Stimulated activated CD8-positive, alpha-beta memory T cell treated with anti-CD3 and anti-CD28 coated beads, Interleukin-2, amount 100 ng/mL, for 1 hour (primary cell): ENCODE measurements around the gene HAVCR1.
"Not testable (repeated sequence)": the region's sequence is repeated elsewhere in the genome, so short reads cannot be mapped to it uniquely, and the experiment has no call there.

Experiments used
- DNase-seq, 2 donors: peaks; one replicate each; pipeline ENCODE4 v3.0.0-alpha.2; 2020; ENCODE audit warnings: low read depth in 2 of 2

The HAVCR1 gene

GRCh38 chr5:157059093-157059539 lies at the start of gene HAVCR1:
Gene HAVCR1, minus strand, starts transcription at chr5:157059116. Its CDS starts 1,173 bp downstream, at chr5:157057943.
- DNase-seq, result no peak

DNA sequence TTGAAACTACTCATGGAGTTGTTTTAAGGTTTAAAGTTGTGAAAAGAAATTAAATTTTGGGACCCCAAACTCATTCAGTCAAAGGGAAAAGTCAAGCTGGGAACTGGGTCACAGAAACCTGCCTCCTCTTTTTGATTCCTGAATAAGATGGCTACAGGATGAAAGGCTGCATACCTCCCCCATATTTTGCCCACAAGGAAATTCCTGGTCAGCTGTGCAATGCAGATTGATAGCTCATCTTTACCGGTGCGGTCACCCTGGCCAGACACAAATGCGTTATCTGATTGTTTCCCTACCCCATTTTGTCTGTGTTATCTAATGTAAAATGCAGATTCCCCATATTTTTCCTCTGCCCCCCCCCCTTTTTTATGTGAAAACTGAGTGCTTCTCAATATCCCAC lies 48.6 kb upstream of the HAVCR1 start:
- DNase-seq, result no peak

GRCh38 chr5:157106630-157107461 lies 47.9 kb upstream of the HAVCR1 start:
- no peak for DNase-seq

DNA sequence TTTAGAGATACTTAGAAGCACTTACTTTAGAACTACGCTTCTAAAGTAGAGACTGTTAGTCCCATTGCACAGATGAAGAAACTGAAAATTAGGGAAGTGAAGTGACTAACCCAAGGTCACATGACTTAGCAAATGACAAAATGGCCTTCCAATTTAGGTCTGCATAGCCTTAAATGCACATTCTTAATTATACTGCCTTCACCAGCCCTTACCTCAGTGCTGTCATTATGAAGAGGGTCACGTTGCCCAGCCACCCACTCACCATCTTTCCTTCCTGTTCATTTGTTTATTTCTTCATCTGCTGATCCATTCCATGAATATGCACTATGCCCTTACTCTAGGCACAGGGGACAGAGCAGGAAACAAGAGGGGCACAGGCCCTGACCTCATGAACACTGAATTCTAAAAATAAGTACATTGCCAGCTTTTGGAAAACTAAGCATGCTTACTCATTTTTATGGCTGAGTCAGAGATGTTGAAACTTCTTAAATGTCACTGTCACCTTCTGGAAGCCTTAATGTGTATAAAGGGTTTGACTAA lies 41.3 kb upstream of the HAVCR1 start:
- no peak for DNase-seq

GRCh38 chr5:157088342-157088990 lies 29.6 kb upstream of the HAVCR1 start:
- DNase-seq, result no peak

DNA sequence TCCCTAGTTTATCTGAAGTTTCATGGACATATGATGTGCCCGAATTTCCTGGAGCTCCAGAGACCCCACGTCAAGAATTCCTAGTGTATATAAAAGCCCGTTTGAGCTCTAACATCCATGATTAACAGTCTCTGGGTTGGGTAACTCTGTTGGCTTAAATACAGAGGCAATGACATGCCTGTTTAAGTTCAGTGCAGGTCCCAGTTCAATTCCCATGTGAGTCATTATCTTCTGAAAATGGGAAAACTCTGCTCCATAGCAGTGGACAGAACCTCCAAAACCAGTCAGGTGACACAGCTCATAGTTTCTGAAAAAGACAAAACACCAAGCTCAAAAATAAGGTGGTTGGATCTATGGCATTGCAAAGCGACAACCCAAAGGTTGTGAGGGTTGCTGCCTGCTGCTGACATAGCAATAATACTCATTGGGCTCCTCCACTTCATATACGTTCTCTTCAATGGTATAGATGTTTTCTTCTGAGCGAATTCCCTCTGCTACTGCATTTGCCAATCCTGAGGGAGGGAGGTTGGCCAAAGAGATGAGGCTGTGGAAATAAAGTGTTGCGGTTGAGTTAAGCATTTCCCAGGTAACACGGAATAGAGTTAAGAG lies 27.9 kb upstream of the HAVCR1 start:
- no peak for DNase-seq

DNA sequence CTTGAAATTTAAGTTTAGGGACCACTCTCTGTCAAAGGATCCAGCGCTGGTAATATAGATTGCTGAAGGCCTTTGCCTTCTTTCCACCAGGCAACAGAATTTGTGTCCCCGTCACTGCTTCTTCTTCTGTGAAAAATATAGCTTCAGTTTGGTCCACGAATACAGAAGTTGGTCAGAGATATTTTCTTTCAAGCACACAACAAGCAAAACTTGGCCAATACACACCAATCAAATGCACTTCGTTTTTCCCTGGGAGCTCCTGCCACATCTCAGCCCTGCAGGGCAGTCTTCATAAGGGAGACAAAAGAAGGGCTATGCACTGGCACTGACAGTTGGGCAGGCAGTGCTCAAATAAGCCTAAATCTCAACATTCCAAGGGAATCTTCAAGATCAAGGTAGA lies 27.0 kb upstream of the HAVCR1 start:
- DNase-seq, result no peak

DNA sequence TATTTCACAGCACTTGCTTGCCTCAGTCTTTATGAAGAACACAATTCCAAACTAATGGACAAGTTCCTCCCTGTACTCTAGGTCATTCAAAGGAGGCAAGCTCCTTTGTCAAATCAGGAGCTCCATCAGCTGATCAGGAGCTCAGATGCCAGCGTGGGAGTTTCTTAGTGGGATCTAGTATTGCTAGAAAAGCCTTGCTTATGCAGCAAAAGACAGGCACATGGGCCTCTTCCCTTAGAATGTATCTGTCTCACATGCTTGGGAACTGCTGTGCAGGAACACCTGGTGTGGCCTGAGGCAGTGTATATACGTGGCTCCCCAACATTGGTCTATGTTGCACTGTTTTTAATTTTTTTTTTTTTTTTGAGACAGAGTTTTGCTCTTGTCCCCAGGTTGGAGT lies 21.4 kb upstream of the HAVCR1 start:
- no peak for DNase-seq

GRCh38 chr5:157076558-157076957 lies 17.6 kb upstream of the HAVCR1 start:
- no peak for DNase-seq

DNA sequence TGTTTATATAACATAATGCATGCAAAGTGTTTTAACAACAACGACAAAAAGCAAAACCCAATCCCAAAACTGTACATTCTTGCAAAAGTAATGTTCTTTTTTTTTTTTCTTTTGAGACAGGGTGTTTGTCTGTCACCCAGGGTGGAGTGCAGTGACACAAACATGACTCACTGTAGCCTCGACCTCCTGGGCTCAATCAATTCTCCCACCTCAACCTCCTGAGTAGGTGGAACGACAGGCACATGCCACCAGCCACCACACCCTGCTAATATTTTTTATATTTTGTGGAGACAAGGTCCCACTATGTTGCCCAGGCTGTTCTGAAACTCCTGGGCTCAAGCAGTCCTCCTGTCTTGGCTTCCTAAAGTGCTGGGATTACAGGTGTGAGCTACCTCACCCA lies 13.6 kb upstream of the HAVCR1 start:
- no peak for DNase-seq

- DNase-seq, result no peak
Observed at GRCh38 chr5:157069949-157070348, 11.0 kb upstream of the HAVCR1 start.

GRCh38 chr5:157068785-157069184 lies 9.9 kb upstream of the HAVCR1 start:
- DNase-seq, result no peak

DNA sequence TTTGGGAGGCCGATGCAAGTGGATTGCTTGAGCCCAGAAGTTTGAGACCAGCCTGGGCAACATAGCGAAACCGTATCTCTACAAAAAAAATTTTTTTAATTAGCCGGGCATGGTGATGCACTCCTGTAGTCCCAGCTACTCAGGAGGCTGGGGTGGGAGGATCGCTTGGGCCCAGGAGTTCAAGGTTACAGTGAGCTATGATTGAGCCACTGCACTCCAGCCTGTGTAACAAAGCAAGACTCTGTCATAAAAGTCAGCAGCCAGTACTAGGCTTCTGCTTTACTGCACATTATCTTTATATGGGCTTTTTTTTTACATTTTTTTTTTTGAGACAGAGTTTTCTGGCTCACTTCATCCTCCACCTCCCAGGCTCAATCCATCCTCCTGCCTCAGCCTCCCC lies 9.4 kb upstream of the HAVCR1 start:
- DNase-seq, result no peak

DNA sequence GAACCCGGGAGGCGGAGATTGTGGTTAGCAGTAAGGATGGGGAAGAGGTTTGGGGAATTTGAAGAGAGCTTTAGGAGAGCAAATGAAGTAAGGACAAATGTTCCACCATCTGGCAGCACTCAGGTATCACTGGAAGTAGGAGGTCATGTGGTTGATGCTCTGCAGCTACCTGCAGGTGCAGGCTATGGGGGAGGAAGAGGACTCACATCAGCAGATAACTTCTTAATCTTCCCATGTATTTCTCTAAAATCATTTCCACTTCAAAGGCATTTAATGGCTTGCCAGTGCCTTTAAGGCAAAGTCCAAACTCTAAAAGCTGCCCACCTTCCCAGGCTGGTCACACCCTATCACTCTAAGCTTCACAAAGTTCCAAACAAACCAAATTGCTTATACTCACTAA lies 8.1 kb upstream of the HAVCR1 start:
- DNase-seq, result no peak

DNA sequence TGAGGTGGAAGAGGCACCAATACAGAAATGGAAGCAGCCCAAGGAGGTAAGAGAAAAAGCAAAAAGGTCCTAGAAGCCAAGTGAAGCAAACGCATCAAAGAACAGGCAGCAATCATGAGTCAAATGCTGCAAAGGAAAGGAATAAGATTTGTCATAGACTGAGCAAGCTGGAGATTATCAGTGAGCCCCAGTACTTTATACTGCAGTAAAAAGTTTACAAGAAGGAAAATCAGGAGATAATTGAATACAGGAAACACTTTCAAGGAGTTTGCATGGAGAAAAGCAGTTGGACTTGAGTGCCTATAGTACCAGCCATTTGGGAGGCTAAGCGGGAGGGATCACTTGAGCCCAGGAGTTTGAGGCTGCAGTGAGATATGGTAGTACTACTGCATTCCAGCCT lies 7.2 kb upstream of the HAVCR1 start:
- DNase-seq, result no peak

DNA sequence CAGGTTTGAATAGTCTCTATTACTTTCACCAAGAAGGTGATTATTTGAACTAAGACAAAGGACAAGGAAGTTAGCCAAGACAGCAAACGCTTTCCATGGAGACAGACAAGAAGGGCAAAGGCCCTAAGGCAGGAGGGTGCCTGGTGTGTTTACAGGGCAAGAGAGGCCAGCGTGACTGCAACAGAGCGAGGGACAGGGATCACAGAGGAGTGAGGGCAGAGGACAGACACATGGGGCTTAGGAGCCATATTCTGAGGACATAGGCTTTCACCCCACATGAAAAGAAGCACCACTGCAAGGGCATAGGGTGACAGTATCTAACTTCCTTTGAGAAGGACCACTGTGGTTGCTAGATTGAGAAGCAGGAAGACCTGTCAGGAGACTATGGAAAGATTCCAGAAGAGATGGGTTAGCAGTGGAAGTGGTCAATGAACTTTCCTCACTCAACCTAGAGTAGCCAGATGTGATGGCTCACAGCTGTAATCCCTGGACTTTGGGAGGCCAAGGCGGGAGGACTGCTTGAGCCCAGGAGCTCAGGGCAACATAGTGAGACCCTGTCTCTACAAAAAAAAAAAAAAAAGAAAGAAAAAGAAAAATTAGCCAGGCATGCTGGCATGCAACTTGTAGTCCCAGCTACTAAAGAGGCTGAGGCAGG lies 5.0 kb upstream of the HAVCR1 start:
- no peak for DNase-seq

DNA sequence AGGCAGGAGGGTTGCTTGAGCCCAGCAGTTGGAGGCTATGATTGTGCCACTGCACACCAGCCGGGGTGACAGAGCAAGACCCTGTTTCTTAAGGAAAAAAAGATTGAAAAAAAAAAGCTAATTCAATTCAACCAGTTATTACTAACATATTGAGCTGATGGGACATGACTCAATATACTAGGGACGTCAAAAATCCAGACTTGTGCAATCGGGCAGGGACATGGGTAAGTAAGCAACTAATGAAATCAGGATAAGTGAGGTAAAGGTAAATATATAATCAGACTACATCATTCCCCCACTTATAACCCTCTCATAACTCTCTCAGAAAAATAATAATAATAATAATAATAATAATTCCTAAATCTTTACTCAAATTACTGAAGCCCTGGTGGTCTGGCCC lies 975 bp upstream of the HAVCR1 start:
- no peak for DNase-seq

GRCh38 chr5:157057459-157058370 lies 1.2 kb downstream of the HAVCR1 start:
- DNase-seq, result no peak

DNA sequence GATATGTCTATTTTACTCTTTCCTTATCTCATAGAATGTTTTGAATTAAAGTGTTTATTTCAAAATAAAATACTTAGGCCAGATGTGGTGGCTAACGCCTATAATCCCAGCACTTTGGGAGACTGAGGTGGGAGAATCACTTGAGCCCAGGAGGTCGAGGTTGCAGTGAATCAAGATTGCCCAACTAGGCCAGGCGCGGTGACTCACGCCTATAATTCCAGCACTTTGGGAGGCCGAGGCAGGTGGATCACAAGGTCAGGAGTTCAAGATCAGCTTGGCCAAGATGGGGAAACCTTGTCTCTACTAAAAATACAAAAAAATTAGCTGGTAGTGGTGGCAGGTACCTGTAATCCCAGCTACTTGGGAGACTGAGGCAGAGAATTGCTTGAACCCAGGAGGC lies 2.1 kb downstream of the HAVCR1 start:
- not testable (repeated sequence) for DNase-seq

- no peak for DNase-seq
Observed at GRCh38 chr5:157051604-157052245, 7.2 kb downstream of the HAVCR1 start.

- no peak for DNase-seq
Observed at GRCh38 chr5:157050050-157050449, 8.9 kb downstream of the HAVCR1 start.
